ENCODE measurements around the gene OSBPL5.

OSBPL5 gene

DNA sequence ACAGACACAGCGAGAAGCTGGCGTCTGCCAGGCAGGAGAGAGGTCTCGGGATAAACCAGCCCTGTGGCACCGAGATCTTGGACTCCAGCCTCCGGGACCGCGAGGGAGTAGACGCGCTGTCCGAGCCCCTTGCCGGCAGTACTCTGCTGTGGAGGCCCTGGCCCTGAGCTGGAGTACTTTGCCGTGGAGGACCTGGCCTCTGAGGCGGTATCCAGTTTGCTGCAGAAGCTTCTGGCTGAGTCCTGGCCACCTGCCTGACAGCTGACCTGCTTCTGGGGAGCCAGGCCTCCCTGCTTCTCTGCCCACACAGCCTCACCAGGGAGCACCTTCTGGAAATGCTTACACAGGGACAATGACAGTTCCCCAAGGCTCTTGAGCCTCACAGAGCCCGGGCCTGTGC, 76.3 kb downstream of the OSBPL5 start:
- Histone ChIP-seq H3K9ac (ENCODE audit: low read depth, low read length) (no peak overlapping the region), H3K4me1 (ENCODE audit: control insufficient read depth, insufficient read depth, low read length) (peaks cover 2% of the 10 kb centered on the region), H3K9me3 (ENCODE audit: control insufficient read depth, insufficient read depth, low read length) (no peaks in the 10 kb centered on the region), H3K27me3 (ENCODE audit: control insufficient read depth, insufficient read depth, low read length) (no peaks in the 10 kb centered on the region), H3K36me3 (ENCODE audit: control insufficient read depth, insufficient read depth, low read length) (no peaks in the 10 kb centered on the region), H3K4me3 (ENCODE audit: low read depth, low read length) (no peak overlapping the region)

DNA sequence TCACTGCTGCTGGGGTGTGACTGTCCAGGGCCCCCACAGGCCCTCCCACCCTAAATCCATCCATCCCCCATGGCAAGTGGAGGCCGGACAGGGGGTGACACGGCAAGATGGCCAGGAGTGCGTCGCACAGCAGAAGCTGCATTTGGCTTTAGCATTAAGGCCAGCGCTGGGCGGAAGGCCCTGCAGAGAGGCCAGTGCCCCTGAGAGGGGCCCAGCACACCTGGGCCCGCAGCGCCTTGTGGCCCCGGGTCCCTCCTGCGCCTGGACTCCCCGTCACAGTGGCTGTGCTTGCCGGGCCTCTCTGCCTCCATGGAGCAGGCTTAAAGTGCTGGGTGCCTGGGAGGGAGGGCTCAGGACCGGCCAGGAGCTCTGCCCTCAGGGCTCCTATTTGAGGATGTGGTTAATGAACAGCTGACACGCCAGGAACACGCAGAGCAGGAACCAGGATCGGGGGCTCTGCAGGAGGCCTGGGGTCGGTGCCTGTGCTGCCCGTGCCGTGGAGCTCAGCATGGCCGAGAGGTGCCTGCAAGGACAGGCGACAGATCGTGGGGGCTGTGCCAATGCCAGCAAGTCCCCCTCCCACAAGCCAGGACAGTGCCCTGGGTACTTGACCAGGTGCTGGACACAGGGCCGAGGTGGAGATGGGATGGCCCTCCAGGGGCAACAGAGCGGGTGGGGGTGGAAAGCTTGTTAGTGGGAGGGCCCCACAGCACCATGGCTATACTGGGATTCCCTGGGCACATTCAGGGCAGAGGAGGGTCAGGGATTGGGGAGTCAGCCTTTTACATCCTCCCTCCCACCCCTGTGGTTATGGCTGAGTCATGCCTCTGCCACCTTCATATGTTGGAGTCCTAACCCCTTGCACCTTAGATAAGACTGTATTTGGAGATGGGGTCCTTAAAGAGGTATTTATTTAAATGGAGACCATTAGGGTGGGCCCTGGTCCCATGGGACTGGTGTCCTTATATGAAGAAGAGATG, 77.0 kb downstream of the OSBPL5 start:
- Histone ChIP-seq H3K9me3 (ENCODE audit: control insufficient read depth, insufficient read depth, low read length) (no peaks in the 10 kb centered on the region), H3K4me1 (ENCODE audit: control insufficient read depth, insufficient read depth, low read length) (peaks cover 2% of the 10 kb centered on the region), H3K27me3 (ENCODE audit: control insufficient read depth, insufficient read depth, low read length) (no peaks in the 10 kb centered on the region), H3K9ac (ENCODE audit: low read depth, low read length) (no peak overlapping the region), H3K36me3 (ENCODE audit: control insufficient read depth, insufficient read depth, low read length) (no peaks in the 10 kb centered on the region), H3K4me3 (ENCODE audit: low read depth, low read length) (no peak overlapping the region)

DNA sequence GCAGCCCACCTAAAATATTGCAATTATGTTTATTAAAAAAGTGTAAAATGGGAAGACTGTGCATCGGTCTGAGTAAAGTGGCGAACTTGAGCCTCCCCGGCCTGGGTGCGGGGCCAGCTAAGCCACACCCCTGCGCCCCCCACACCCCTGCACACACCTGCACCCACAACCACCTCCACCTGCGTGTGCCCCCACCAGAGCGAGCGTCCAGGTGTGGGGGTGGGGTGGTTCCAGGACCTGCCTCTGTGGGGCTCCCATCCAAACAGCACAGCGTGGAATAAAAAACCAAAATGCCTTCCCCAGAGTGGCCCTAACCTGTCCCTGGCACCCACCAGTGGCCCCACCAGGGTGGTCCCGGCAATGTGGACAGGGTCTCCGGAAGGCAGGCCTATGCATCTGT, 77.7 kb downstream of the OSBPL5 start:
- H3K27me3 ChIP-seq (ENCODE audit: control insufficient read depth, insufficient read depth, low read length) = no peaks in the 10 kb centered on the region
- H3K9me3 ChIP-seq (ENCODE audit: control insufficient read depth, insufficient read depth, low read length) = no peaks in the 10 kb centered on the region
- H3K4me3 ChIP-seq (ENCODE audit: low read depth, low read length) = no peak overlapping the region

DNA sequence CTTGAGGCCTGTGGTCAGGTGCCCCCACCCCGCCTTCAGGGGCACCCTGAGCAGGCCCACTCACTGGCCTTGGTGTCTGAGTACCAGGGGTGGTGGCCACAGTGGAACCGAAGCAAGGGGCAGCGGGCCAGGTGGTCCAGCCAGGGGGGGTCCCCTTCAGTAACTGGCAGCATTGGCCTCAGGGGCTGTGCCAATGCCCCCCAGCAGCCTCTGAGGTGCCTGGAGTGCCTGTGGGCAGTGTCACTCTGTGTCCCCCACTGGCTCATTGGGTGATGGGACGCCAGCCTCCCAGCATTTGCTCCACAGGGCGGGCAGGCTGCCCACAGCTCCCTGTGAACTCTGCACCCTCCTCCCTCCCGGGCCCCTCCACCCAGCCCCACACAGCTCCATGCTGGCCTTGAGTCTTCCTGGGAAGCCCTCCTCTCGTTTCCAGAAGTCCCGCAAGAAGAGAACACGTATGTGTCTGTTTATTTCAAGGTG, 78.4 kb downstream of the OSBPL5 start:
- no peaks in the 10 kb centered on the region for H3K36me3 ChIP-seq (ENCODE audit: control insufficient read depth, insufficient read depth, low read length)

More for the DNA sequence above, 77.7 kb downstream of the OSBPL5 start:
- Histone ChIP-seq H3K9ac (ENCODE audit: low read depth, low read length) (no peak overlapping the region), H3K36me3 (ENCODE audit: control insufficient read depth, insufficient read depth, low read length) (no peaks in the 10 kb centered on the region), H3K4me1 (ENCODE audit: control insufficient read depth, insufficient read depth, low read length) (peaks cover 2% of the 10 kb centered on the region)

DNA sequence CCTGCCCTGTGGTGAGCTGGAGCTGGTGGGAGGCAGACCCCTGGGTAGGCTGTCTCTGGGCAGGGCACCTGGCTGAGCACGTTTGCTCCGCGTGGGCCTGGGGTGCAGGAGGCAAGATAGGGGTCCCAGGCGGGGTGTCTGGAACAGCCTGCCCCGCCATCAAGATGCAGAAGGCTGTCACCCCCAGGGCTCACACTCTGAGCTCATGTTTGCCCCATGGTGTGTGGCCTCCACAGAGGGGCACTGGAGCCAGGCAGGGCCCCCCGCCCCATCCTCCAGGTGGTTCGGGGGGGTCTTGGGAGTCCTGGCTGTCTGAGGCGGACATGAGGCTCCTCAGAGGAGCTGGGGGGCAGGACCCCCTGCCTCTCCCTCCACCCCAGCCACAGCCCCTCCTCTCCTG, 79.0 kb downstream of the OSBPL5 start:
- no peak overlapping the region for H3K9ac ChIP-seq (ENCODE audit: low read depth, low read length)
- H3K4me1 ChIP-seq (ENCODE audit: control insufficient read depth, insufficient read depth, low read length) = no peaks in the 10 kb centered on the region
- no peak overlapping the region for H3K4me3 ChIP-seq (ENCODE audit: low read depth, low read length)
- no peaks in the 10 kb centered on the region for H3K36me3 ChIP-seq (ENCODE audit: control insufficient read depth, insufficient read depth, low read length)
- no peaks in the 10 kb centered on the region for H3K9me3 ChIP-seq (ENCODE audit: control insufficient read depth, insufficient read depth, low read length)
- no peaks in the 10 kb centered on the region for H3K27me3 ChIP-seq (ENCODE audit: control insufficient read depth, insufficient read depth, low read length)

More for the DNA sequence above, 78.4 kb downstream of the OSBPL5 start:
- Histone ChIP-seq H3K4me1 (ENCODE audit: control insufficient read depth, insufficient read depth, low read length) (no peaks in the 10 kb centered on the region), H3K27me3 (ENCODE audit: control insufficient read depth, insufficient read depth, low read length) (no peaks in the 10 kb centered on the region), H3K9me3 (ENCODE audit: control insufficient read depth, insufficient read depth, low read length) (no peaks in the 10 kb centered on the region), H3K4me3 (ENCODE audit: low read depth, low read length) (no peak overlapping the region), H3K9ac (ENCODE audit: low read depth, low read length) (no peak overlapping the region)

DNA sequence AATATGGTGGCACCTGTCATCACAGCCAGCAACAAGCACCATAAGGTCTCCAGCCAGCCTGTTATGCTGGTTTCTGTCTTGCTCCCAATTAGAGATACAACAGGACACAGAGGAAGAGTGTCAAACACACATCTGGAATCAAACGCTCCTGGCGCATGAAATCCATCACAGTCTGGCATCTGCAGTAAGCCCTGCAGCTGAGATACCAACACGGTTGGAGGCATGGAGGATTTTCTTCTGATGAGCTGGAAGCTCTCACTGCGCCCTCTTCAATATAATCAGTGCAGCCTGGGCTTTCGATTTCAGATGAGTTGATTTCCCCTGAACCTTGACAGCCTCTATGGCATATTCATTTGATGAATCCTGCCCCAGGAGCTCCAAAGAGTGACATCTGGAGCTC, 80.1 kb downstream of the OSBPL5 start:
- Histone ChIP-seq H3K4me1 (ENCODE audit: control insufficient read depth, insufficient read depth, low read length) (no peaks in the 10 kb centered on the region), H3K9me3 (ENCODE audit: control insufficient read depth, insufficient read depth, low read length) (no peaks in the 10 kb centered on the region), H3K4me3 (ENCODE audit: low read depth, low read length) (no peak overlapping the region), H3K27me3 (ENCODE audit: control insufficient read depth, insufficient read depth, low read length) (no peaks in the 10 kb centered on the region), H3K9ac (ENCODE audit: low read depth, low read length) (no peak overlapping the region), H3K36me3 (ENCODE audit: control insufficient read depth, insufficient read depth, low read length) (no peaks in the 10 kb centered on the region)

DNA sequence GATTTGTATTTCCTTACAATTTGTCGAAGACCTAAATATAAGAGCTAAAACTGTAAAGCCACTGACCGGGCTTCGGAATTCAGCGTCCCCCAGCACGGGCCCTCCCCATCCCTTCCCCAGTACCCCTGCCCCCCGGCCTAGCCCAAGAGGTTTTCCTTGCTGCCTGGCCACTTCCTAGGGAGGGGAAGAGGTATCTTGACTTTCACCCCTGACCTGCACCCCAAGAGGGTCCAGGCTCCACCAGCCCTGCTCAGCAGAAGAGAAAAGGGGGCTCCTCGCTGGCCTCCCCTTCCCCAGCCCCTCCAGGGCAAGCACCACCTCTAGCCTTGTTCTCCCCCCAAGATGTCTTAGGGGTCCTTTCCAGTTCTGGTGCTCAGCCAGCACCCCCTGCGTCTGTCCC, 81.8 kb downstream of the OSBPL5 start:
- Histone ChIP-seq H3K4me1 (ENCODE audit: control insufficient read depth, insufficient read depth, low read length) (no peaks in the 10 kb centered on the region), H3K9me3 (ENCODE audit: control insufficient read depth, insufficient read depth, low read length) (no peaks in the 10 kb centered on the region), H3K27me3 (ENCODE audit: control insufficient read depth, insufficient read depth, low read length) (no peaks in the 10 kb centered on the region), H3K4me3 (ENCODE audit: low read depth, low read length) (no peak overlapping the region), H3K36me3 (ENCODE audit: control insufficient read depth, insufficient read depth, low read length) (no peaks in the 10 kb centered on the region), H3K9ac (ENCODE audit: low read depth, low read length) (no peak overlapping the region)

DNA sequence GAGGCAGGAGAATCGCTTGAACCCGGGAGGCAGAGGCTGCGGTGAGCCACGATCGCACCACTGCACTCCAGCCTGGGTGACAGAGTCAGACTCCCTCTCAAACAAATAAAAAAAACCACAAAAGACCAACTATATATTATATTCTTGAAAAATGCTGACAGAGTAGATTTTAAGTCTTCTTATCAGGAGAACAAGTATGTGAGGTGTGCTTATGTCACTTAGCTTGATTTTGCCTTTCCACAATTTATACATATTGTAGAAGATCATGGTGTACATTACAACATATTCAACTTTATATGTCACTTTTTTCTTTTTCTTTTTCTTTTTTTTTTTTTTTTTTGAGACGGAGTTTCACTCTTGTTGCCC, 83.7 kb downstream of the OSBPL5 start:
- no peaks in the 10 kb centered on the region for H3K9me3 ChIP-seq (ENCODE audit: control insufficient read depth, insufficient read depth, low read length)
- no peaks in the 10 kb centered on the region for H3K36me3 ChIP-seq (ENCODE audit: control insufficient read depth, insufficient read depth, low read length)
- H3K4me1 ChIP-seq (ENCODE audit: control insufficient read depth, insufficient read depth, low read length) = no peaks in the 10 kb centered on the region
- H3K9ac ChIP-seq (ENCODE audit: low read depth, low read length) = no peak overlapping the region
- H3K27me3 ChIP-seq (ENCODE audit: control insufficient read depth, insufficient read depth, low read length) = no peaks in the 10 kb centered on the region
- no peak overlapping the region for H3K4me3 ChIP-seq (ENCODE audit: low read depth, low read length)

DNA sequence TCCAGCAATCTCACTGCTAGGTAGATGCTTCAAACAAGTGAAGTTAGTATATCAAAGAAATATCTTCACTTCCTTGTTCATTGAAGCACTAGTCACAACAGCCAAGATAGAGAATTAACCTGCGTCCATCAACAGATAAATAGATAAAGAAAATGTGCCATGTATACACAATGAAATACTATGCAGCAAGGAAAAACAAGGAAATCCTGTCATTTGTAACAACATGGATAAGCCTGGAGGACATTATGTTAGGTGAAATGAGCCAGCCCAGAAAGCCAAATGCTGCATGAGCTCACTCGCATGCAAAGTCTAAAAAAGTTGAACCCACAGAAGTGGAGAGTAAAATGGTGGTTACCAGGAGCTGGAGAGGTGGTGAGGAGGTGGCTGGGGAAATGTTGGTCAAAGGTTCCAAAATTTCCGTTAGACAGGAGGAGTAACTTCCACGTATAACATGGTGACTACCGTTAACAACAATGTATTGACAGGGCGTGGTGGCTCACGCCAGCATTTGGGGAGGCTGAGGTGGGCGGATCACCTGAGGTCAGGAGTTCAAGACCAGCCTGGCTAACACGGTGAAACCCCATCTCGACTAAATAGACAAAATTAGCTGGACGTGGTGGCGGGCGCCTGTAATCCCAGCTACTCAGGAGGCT, 84.3 kb downstream of the OSBPL5 start:
- Histone ChIP-seq H3K27me3 (ENCODE audit: control insufficient read depth, insufficient read depth, low read length) (no peaks in the 10 kb centered on the region), H3K9me3 (ENCODE audit: control insufficient read depth, insufficient read depth, low read length) (no peaks in the 10 kb centered on the region), H3K9ac (ENCODE audit: low read depth, low read length) (no peak overlapping the region), H3K4me3 (ENCODE audit: low read depth, low read length) (no peak overlapping the region), H3K36me3 (ENCODE audit: control insufficient read depth, insufficient read depth, low read length) (no peaks in the 10 kb centered on the region), H3K4me1 (ENCODE audit: control insufficient read depth, insufficient read depth, low read length) (no peaks in the 10 kb centered on the region)

DNA sequence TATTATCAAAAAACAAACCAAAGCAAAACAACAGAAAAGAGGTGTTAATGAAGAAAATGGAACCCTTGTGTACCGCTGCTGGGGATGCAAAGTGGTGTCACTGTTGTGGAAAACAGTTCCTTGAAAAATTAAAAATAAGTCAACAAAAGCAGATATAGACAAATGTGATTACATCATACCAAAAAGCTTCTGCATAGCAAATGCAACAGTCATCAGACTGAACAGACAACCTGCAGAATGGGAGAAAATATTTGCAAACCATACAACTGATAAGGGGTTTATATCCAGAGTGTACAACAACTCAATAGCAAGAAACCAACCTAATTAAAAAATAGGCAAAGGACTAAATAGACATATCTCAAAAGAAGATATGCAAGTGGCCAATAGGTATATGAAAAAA, 85.0 kb downstream of the OSBPL5 start:
- Histone ChIP-seq H3K36me3 (ENCODE audit: control insufficient read depth, insufficient read depth, low read length) (no peaks in the 10 kb centered on the region), H3K27me3 (ENCODE audit: control insufficient read depth, insufficient read depth, low read length) (no peaks in the 10 kb centered on the region), H3K9me3 (ENCODE audit: control insufficient read depth, insufficient read depth, low read length) (no peaks in the 10 kb centered on the region), H3K9ac (ENCODE audit: low read depth, low read length) (no peak overlapping the region), H3K4me1 (ENCODE audit: control insufficient read depth, insufficient read depth, low read length) (no peaks in the 10 kb centered on the region), H3K4me3 (ENCODE audit: low read depth, low read length) (no peak overlapping the region)

DNA sequence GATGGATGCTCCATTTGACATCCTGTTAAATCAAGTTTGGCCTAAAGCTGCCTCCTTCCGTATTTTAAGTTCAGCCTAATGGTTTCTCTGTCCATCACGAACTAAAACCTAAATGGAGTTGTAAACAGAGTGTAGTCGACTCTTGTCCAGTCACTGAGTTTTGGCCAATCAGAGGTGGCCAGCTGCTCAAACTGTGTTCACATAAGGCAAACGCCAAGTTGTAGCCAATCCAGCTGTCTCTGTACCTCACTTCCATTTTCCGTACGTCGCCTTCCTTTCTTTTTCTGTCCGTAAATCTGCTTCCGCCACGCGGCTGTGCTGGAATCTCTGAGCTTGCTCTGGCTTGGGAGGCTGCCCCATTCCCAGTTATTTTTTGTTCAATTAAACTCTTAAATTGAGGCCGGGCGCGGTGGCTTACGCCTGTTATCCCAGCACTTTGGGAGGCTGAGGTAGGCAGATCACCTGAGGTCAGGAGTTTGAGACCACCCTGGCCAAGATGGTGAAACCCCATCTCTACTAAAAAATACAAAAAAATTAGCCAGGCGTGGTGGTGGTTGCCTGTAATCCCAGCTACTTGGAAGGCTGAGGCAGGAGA, 87.2 kb downstream of the OSBPL5 start:
- Histone ChIP-seq H3K4me3 (ENCODE audit: low read depth, low read length) (no peak overlapping the region), H3K36me3 (ENCODE audit: control insufficient read depth, insufficient read depth, low read length) (no peaks in the 10 kb centered on the region), H3K9me3 (ENCODE audit: control insufficient read depth, insufficient read depth, low read length) (no peaks in the 10 kb centered on the region), H3K9ac (ENCODE audit: low read depth, low read length) (no peak overlapping the region), H3K27me3 (ENCODE audit: control insufficient read depth, insufficient read depth, low read length) (no peaks in the 10 kb centered on the region), H3K4me1 (ENCODE audit: control insufficient read depth, insufficient read depth, low read length) (no peaks in the 10 kb centered on the region)

All from iPS-15b (cell line).